Measurements from ENCODE around the gene CCDC71. TPM values are rescaled to one million over a fixed set of nuclear protein-coding genes. Genes with fewer than 3 reads are reported as not detected.

Gene CCDC71
- total and polyA plus RNA-seq, 2 donors (not counting 3 experiments of a cell fraction or from before 2014, with no cell fraction given): 23.5 to 41.6 TPM

GRCh38 chr3:49213541-49213943 lies 47.4 kb upstream of the CCDC71 start:
- Histone ChIP-seq H3K4me1 (ENCODE audit: control insufficient read depth, extremely low read depth, insufficient read depth, low read length) (peaks cover 3% of the 10 kb centered on the region), H3K27me3 (ENCODE audit: control insufficient read depth in 2 of 2, insufficient read depth in 2 of 2, low read length in 2 of 2) (no peaks in the 10 kb centered on the region), H3K4me2 (ENCODE audit: insufficient read depth, low read length) (no peak overlapping the region), H3K36me3 (ENCODE audit: control insufficient read depth in 2 of 2, extremely low read depth in 1 of 2, insufficient read depth in 2 of 2, low read length in 2 of 2) (no peaks in the 10 kb centered on the region), H4K20me1 (replicated peaks; ENCODE audit: control insufficient read depth, extremely low read depth, insufficient read depth, low read length) (no peaks in the 10 kb centered on the region), H3K9me1 (replicated peaks; ENCODE audit: control insufficient read depth, extremely low read depth, insufficient read depth, low read length) (no peaks in the 10 kb centered on the region), H3K4me3 (replicated peaks in 1 of 3; ENCODE audit: insufficient read depth in 1 of 3, low read depth in 1 of 3, low read length in 3 of 3) (no peak overlapping the region), H3K9ac (replicated peaks; ENCODE audit: extremely low read depth, insufficient read depth, low read length) (no peak overlapping the region), H2AFZ (ENCODE audit: low read depth, low read length) (no peak overlapping the region), H3K27ac (ENCODE audit: insufficient read depth, low read depth, low read length) (no peak overlapping the region), H3K79me2 (ENCODE audit: control insufficient read depth, insufficient read depth, low read length) (no peaks in the 10 kb centered on the region), H3K9me3 (replicated peaks; ENCODE audit: control insufficient read depth, insufficient read depth, low read length) (no peaks in the 10 kb centered on the region)
- intact Hi-C loops (cut with micrococcal nuclease): no loop called here
- ChIA-PET CTCF (no interaction called here), POLR2A (no interaction called here)
- no TSS peak for BruUV-seq (replicated peaks)
- DNase-seq (ENCODE audit: low read depth, low spot score) (no peak), FAIRE-seq (no peak)
- TF ChIP-seq MAX (IDR thresholded peaks at IDR 0.05; ENCODE audit: insufficient read depth, insufficient read length) (no peak), POLR2AphosphoS5 (IDR thresholded peaks at IDR 0.05; ENCODE audit: insufficient read depth, low read depth, low read length) (no peak), POLR2A (IDR thresholded peaks at IDR 0.05; ENCODE audit: low read depth, low read length) (no peak), JUN (IDR thresholded peaks at IDR 0.05; ENCODE audit: borderline replicate concordance, insufficient read depth, insufficient read length, low read depth) (no peak), GATA2 (IDR thresholded peaks at IDR 0.05; ENCODE audit: insufficient read depth, insufficient read length, low read depth, low read length) (no peak), CTCF (IDR thresholded peaks at IDR 0.05; ENCODE audit: extremely low read depth in 1 of 2, insufficient read depth in 1 of 2, low read depth in 1 of 2, low read length in 2 of 2) (no peak), MYC (IDR thresholded peaks at IDR 0.05; ENCODE audit: low read depth, low read length) (no peak), FOS (IDR thresholded peaks at IDR 0.05; ENCODE audit: borderline replicate concordance, insufficient read depth, low read length) (no peak), EZH2 (IDR thresholded peaks at IDR 0.05; ENCODE audit: borderline replicate concordance, low read depth, low read length, severe bottlenecking) (no peak)
- dilution Hi-C loops (cut with MboI; ENCODE audit: extremely low pct_ligation_motif_present, low sequenced_read_pairs): no loop called here
